HG03558 (cell line): ENCODE data around the gene PREP.

Source experiments
- ATAC-seq: cut with Tn5 transposase; IDR thresholded peaks from one replicate; pipeline ENCODE4 v1.9.1; 2021; ENCODE audit warnings: moderate number of reproducible peaks; ENCODE audit not compliant: unreplicated experiment; ENCODE audit errors: extremely low read depth

The PREP gene

DNA sequence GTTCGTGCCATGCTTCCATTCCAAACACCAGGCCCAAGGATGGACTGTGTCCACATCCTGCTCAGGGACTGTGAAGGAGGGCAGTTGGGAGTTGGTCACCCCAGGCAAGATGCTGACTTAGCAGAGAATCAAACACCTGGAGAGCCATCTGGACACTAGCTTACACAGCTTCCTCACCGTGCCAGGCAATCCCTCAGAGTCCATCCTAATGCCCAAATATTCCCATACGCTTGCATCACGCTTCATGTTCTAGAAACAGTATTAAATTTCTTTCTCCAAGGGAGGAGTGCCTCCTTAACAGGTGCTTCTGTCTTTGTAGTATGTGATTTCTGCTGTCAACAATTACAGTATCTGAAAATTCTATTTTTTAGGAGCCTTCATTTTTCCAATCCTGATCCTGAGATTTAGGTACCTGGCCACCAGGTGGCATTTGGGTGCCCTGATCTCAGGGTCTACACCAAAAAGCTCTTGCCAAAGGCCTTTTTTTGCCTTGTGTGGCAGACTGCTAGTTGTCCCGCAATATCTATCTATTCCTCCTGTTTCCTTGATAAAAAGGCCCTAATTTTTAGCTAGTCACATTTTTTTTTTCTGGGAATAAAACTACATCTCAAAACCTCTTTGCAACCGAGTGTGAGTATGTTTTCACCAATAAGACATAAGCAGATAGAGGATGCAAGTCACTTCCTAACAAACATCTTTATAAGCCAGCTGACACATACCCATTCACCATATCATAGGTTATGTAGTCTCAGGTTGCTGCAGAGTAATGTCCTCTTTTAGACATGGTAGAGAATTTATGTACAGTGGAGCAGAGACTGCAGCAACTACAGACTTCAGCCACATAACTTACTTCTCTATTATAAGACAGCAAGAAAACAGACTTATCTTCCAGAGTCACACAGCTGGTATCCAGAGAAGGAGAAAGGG lies 85.0 kb downstream of the PREP start:
- no peak for ATAC-seq

GRCh38 chr6:105313211-105313610 lies 89.7 kb downstream of the PREP start:
- no peak for ATAC-seq

- ATAC-seq: no peak
Measured at GRCh38 chr6:105310947-105311346, 91.9 kb downstream of the PREP start.

DNA sequence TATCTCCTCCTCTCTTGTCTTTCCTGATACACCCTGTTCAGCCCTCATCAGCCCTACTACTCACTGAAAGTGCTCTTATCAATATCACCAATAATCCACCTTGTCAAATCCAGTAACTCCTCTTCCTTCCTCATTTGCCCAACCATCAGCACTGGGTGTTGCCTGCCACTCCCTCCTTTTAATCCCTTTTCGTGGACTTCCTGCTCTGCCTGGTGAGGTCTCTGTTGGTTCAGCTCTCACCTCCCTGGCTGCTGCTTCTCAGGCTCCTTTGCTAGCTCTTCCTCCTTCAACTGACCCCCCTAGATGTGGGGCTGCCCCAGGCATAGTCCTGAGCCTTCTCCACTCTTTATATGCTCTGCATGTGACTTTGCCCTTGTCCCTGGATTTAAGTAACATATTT lies 92.5 kb downstream of the PREP start:
- no peak for ATAC-seq

- no peak for ATAC-seq
Measured at GRCh38 chr6:105308840-105309239, 94.0 kb downstream of the PREP start.

DNA sequence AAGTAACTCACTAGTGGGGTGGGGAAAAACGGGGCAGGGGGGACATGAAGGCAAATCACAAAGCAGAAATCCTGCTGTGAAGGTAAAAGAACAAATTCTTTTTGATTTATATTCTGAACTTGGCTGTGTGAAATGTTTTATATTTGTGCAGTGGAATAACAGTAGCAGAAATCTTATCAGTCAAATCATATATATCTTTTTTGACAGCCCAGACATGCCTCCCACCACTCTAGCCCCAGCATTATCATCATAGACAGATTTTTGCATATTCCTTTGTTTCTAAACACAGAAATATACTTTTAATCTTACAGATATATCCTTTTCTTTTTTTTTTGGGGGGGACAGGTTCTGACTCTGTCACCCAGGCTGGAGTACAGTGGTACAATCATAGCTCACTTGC lies 97.4 kb downstream of the PREP start:
- no peak for ATAC-seq

GRCh38 chr6:105304825-105305224 lies 98.1 kb downstream of the PREP start:
- no peak for ATAC-seq

DNA sequence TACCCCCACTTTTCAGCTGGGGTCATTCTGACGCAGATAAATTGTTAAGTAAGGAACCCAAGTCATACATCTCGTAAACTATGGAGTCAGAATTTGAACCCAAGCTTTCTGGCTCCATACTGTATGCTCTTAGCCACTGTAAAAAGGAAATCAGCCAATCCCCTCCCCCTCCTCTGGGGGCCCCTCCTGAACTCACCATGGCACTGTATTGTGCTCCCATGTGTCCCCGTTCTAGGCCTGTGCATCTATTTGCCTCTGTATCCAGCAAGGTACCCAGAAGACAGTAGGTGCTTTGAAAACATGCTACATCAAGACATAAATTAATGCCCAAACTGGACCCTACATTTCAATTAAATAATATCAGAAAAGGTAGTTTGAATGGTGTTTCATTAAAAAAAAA lies 98.5 kb downstream of the PREP start:
- ATAC-seq: no peak

GRCh38 chr6:105302617-105303128 lies 100.2 kb downstream of the PREP start:
- ATAC-seq: no peak

DNA sequence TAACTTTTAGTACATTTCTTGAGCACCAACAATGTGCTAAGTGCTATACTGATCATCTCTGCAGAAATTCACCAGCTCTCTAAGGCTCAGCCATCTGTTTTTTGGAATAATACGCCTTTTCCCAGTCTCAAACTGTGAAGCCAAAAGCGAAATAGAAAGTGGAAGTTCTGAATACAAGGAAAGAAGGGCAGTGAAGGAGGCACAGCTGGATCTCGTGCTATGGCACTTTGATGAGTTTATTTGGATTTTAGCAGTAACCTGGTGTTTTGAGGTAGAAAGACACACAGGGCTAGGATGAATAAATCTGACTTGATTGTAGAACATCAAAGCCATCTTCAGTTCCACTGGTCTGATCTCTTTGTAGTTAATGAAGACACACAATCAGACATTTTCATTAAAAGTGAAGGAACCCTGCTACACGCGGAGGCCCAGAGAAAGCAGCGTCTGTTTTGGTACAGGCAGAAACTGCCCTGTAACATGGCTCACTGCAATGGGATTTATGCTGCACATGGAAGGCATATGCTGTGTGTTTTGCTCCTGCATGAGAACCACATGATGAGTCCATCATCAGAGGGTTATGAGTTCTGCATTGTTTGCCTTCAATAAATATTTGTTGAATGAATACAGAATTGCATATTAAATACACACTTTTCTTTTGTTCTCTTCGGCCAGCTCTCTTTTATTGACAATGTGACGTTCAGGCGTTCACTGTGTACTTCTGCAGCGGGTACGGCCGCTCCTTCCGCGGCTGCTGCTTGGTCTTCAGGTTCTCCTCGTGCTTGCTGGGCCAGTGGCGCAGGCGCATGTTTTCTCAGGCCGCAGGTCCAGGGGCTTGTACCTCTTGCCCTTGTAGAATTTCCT lies 100.9 kb downstream of the PREP start:
- ATAC-seq: no peak

DNA sequence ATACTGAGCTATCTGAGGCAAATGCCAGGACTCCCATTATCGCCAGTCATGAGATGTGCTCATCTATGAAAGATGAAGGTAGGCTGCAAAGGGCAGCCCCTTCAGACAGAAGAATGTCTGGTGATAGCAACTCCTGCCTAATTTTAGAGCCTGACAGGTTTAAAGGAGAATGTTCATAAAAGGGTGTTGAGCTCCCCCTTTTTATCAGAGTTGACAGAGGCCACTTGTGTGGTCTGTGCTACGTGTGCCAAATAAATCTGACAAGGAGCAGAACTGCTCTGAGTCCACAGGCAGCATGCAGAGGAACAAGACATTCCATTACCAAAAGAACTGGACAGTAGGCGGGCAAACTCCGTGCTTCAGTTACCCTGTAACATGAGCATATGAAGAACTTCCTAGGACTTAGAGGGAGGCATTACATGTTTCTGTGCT lies 101.8 kb downstream of the PREP start:
- ATAC-seq: no peak

GRCh38 chr6:105300090-105300489 lies 102.8 kb downstream of the PREP start:
- ATAC-seq: no peak

DNA sequence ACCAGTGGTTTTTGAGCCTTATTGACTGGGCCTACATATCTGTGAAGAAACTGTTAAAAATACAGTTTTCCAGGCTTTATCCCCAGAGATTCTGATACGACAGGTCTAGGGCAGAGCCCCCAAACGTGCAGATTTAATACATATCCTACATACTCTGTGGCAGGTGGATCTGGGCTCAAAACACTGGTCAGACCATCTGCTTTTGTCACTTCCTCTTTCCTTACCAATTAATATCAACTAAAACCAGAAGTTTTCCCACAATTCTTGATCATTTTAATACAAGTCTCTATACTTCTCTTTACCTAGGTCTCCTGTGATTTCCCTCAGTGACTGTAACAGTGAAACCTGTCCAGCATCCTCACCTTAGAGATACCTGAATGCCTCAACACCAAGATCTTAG lies 108.8 kb downstream of the PREP start:
- no peak for ATAC-seq

DNA sequence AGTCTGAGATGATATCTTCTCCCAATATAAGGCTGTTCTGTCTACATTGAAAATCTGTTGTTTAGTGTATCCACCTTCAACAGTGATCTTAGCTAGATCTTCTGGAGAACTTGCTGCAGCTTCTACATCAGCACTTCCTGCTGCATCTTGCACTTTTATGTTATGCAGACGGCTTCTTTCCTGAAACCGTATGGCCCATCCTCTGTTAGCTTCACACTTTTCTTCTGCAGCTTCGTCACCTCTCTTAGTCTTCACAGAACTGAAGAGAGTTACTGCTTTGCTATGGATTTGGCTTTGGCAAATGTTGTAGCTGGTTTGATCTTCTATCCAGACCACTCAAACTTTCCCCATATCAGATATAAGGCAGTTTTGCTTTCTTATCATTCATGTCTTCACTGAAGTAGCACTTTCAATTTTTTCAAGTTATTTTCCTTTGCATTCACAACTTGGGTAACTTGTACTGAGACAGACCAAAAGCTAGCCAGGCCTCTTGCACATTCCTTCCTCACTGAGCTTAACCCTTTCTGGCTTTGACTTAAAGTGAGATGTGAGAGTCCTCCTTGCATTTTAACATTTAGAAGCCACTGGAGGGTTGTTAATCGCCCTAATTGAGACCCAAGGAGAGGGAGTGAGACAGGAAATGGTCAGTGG lies 110.1 kb downstream of the PREP start:
- no peak for ATAC-seq

- ATAC-seq: no peak
Measured at GRCh38 chr6:105291525-105291924, 111.4 kb downstream of the PREP start.

GRCh38 chr6:105282631-105283585 lies 120.0 kb downstream of the PREP start:
- no peak for ATAC-seq

- no peak for ATAC-seq
Measured at GRCh38 chr6:105280033-105280432, 122.8 kb downstream of the PREP start.

- no peak for ATAC-seq
Measured at GRCh38 chr6:105279463-105279862, 123.4 kb downstream of the PREP start.

DNA sequence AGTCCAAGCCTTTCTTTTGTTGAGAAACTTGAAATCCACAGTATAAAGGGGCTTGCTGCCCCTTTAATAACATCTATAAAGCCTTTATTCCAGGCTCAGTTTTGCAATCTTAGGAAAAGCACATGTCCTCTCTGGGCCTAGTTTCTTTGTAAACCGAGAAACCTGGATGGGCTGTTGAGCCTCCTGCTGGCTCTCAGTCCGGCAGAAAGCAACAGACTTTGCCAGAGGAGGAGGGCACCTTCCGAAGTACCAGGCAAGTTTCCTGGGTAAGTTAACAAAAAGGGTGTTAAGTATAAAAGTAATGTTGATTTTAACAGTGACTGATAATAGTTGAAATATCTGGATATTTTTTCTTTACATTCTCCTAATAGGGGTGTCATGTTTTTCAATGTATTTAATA lies 124.1 kb downstream of the PREP start:
- no peak for ATAC-seq
